Spinal cord (tissue), 10 donors: Measurements from ENCODE around the gene SCYGR6. TPM values are rescaled to one million over a fixed set of nuclear protein-coding genes. Genes with fewer than 3 reads are reported as not detected.

Experiments used
- DNase-seq, 6 donors: peaks; one replicate each; pipeline versions ENCODE4 v3.0.0 to v3.0.0-alpha.2; 2013 to 2015; ENCODE audit warnings: low spot score in 6 of 6, low read depth in 4 of 6
- H3K27ac ChIP-seq: one replicate; pipeline ENCODE4 v1.5.1; 2013; ENCODE audit warnings: low read depth, low read length, control low read depth
- H3K27me3 ChIP-seq: one replicate; pipeline ENCODE4 v1.6.1; 2013; ENCODE audit warnings: low read length; ENCODE audit not compliant: control insufficient read depth, insufficient read depth
- H3K36me3 ChIP-seq: one replicate; pipeline ENCODE4 v1.6.1; 2013; ENCODE audit warnings: low read length; ENCODE audit not compliant: control insufficient read depth, insufficient read depth
- H3K4me1 ChIP-seq: one replicate; pipeline ENCODE4 v1.6.1; 2013; ENCODE audit warnings: low read length; ENCODE audit not compliant: control insufficient read depth, insufficient read depth
- H3K4me3 ChIP-seq: one replicate; pipeline ENCODE4 v1.5.1; 2013; ENCODE audit warnings: low read depth, low read length, control low read depth
- H3K9me3 ChIP-seq: one replicate; pipeline ENCODE4 v1.6.1; 2013; ENCODE audit warnings: low read length; ENCODE audit not compliant: control insufficient read depth, insufficient read depth
- WGBS: methylation state at CpG from one replicate; pipeline ENCODE4 v1.1.5; 2013; ENCODE audit warnings: missing lambda C conversion rate; ENCODE audit not compliant: insufficient coverage; 5-methylcytosine and 5-hydroxymethylcytosine counted together
- long read RNA-seq, 4 donors: transcript quantifications; one replicate each; lab custom pipeline, GENCODE V29; 2026
- polyA plus RNA-seq, 2 donors: library from polyadenylated mRNA; unstranded; fragments of 120-200 nt; gene quantifications; one replicate each; pipeline ENCODE4 v1.2.1, GENCODE V29; 2013; ENCODE audit not compliant: insufficient read length in 2 of 2
- total RNA-seq, 2 donors: library from RNA; depleted of rRNA in 1 of 2; stranded (reverse); fragments of 120-200 nt in 1 of 2; fragments of >200 nt in 1 of 2; gene quantifications; one replicate each; pipeline versions ENCODE4 v1.2.3 to v1.2.4, GENCODE V29; 2013 to 2014
- donor health status: healthy.

The SCYGR6 gene, protein sequence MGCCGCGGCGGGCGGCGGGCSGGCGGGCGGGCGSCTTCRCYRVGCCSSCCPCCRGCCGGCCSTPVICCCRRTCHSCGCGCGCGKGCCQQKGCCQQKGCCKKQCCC
- total RNA-seq (not detected), polyA plus RNA-seq (not detected)
- long read RNA-seq, donor 1, result 0 reads
- long read RNA-seq, donor 2, result 0 reads
- long read RNA-seq, donor 3, result 0 reads
- long read RNA-seq, donor 4, result 0 reads

DNA sequence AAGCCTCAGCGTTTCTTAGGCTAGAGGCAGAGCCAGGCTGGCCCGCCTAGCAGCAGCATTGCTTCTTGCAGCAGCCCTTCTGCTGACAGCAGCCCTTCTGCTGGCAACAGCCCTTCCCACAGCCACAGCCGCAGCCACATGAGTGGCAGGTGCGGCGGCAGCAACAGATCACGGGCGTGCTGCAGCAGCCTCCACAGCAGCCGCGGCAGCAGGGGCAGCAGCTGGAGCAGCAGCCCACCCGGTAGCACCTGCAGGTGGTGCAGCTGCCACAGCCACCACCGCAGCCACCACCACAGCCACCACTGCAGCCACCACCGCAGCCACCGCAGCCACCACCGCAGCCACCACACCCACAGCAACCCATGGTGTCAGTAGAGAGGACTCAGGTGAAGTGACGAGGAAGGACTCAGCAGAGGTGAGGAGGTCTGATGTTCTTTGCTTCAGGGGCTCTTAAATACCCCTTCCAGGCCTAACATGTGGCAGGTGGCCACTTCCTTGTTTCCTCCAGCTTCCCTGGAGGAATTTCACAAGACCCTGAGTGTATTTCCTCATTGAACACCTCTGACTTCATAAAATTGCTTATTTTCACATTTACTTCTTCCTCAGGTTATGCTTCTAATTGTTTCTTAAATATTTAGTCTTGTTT, at the start of gene SCYGR6:
SCYGR6 (minus strand) TSS at position 364 of the 646 bp plus-strand sequence; CDS start at position 364, 0 bp downstream.
- Histone ChIP-seq H3K9me3 (no peaks in the 10 kb centered on the region), H3K27ac (no peak within 1 kb of the TSS), H3K4me3 (no peak within 1 kb of the TSS), H3K4me1 (no peaks in the 10 kb centered on the region), H3K36me3 (no peaks in the 10 kb centered on the region), H3K27me3 (no peaks in the 10 kb centered on the region)
- no peak for DNase-seq
- 96% methylated on average over 5 of the region's 15 CpGs for WGBS

DNA sequence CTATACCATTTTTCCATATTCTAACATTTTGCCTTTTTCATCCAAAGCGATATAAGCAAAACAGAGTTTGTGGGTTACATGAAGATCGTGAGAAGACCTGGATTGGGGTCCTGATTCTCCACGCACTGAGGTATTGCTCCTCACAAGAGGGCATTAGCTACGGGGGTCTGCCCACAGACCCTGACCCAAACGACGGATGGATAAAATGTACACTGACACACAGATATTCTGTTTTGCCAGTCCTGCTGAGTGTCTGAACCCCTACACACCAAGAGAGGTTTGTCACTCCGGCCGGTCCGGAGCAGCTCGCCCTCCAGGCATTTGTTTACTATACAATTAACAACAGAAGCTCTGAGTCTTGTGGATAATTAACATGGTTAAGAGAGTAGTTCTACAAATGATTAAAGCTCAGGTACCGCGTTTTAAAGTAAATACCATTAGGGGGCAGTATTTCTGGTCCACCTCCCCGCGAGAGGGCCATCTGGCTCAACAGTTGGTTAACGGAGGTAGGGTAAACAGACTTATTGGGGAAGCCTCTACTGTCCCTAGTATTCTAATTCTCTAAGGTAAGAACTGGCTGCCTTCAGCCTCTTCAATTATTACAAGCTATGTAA, 49.6 kb upstream of the SCYGR6 start:
- no peak for DNase-seq
- H3K27me3 ChIP-seq, result no peaks in the 10 kb centered on the region
- 62% methylated on average over 9 of the region's 15 CpGs for WGBS

DNA sequence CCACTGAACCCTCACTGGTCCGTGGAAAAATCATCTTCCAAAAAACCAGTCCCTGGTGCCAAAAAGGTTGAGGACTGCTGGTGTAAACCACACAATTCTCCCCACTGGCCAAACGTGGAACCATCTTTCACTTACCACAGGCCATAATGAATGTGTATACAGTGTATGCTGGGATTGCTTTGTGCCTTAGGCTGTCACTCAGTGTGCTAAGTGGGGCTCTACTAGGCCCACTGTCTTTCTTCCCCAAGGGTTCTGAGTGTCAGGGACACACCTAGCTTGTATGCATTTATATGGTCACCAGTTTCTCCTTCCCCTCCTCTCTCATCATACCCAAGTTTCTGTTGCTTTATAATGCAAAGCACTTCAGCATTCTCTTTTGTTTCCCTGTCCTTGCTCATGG, 48.4 kb upstream of the SCYGR6 start:
- no CpG with 5 or more reads among the region's 2 CpGs for WGBS
- DNase-seq, result no peak
- no peaks in the 10 kb centered on the region for H3K27me3 ChIP-seq
- H3K4me3 ChIP-seq, result no peak overlapping the region
- no peak overlapping the region for H3K27ac ChIP-seq
- H3K9me3 ChIP-seq, result no peaks in the 10 kb centered on the region
- H3K4me1 ChIP-seq, result no peaks in the 10 kb centered on the region
- H3K36me3 ChIP-seq, result peaks cover under 1% of the 10 kb centered on the region

More for the DNA sequence above, 49.6 kb upstream of the SCYGR6 start:
- no peaks in the 10 kb centered on the region for H3K36me3 ChIP-seq
- no peaks in the 10 kb centered on the region for H3K4me1 ChIP-seq
- no peak overlapping the region for H3K4me3 ChIP-seq
- H3K9me3 ChIP-seq, result no peaks in the 10 kb centered on the region
- no peak overlapping the region for H3K27ac ChIP-seq

DNA sequence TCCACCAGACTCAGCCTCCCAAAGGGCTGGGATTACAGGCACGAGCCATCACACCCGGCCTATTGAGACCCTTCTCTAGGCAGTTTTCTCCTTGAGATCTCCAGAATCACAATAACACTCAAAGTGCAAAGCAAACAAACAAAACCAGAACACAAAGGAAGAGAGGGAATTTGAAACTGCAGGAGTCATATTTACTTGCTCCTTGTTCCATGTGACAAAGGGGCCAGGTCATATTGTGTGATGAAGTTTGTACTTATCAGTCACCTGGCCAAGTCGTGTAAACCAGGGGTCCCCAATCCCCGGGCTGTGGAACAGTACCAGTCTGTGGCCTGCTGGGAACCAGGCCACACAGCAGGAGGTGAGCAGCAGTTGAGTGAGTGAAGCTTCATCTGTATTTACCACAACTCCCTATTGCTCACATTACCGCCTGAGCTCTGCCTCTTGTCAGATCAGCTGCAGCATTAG, 47.7 kb upstream of the SCYGR6 start:
- no peaks in the 10 kb centered on the region for H3K4me1 ChIP-seq
- no peaks in the 10 kb centered on the region for H3K9me3 ChIP-seq
- H3K27ac ChIP-seq, result no peak overlapping the region
- WGBS, result no CpG with 5 or more reads among the region's 5 CpGs
- no peaks in the 10 kb centered on the region for H3K27me3 ChIP-seq
- peaks cover 2% of the 10 kb centered on the region for H3K36me3 ChIP-seq
- no peak for DNase-seq
- no peak overlapping the region for H3K4me3 ChIP-seq

DNA sequence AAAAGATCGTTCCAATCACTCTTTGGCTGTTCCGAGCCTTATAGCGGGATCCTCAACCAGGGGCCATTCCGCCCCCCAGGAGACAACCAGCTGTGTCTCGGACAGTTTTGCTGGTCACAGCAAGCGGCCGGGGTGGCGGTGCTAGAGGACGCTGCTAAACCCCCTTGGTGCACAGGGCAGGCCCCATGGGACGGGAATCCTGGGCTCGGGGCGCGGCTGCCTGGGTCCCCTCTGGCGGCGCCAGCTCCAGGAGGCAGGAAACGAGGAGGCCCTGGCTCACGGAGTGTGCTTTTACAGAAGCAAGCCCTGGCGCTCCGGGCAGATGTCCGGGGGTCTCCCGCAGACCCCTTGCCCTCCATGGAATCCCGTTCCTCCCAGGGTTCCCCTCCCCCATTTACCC, 43.3 kb upstream of the SCYGR6 start:
- no peaks in the 10 kb centered on the region for H3K4me1 ChIP-seq
- WGBS, result 95% methylated on average over 19 of the region's 22 CpGs
- no peak for DNase-seq
- no peaks in the 10 kb centered on the region for H3K9me3 ChIP-seq
- H3K4me3 ChIP-seq, result no peak overlapping the region
- peaks cover 2% of the 10 kb centered on the region for H3K36me3 ChIP-seq
- H3K27me3 ChIP-seq, result no peaks in the 10 kb centered on the region
- H3K27ac ChIP-seq, result no peak overlapping the region

DNA sequence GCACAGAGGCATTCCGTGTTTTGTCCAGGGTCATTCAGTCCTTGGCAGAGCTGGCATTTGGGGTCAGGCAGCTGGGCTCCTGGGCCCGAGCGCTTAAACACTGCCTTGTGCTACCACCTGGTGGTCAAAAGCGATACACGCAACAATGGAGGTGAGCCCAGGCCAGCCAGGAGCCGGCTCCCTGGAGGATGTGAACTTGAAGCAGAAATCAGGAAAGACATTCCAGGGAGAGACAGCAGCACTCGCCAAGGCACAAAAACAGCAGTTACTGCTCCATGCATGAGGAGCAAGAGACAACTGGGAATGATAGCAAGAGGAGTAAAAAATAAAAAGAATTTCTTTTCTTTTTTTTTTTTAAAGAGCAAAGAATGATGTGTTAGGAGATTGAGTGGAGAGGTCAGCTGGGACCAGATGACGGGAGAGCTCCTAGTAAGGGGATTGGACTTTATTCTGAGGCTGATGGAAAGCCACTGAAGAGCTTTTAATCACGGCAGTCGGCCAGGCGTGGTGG, 41.9 kb upstream of the SCYGR6 start:
- no peak overlapping the region for H3K27ac ChIP-seq
- no peak overlapping the region for H3K4me3 ChIP-seq
- 4% methylated on average over 8 of the region's 11 CpGs for WGBS
- peak; percentile 40 to 91 (median 62) for DNase-seq
- H3K4me1 ChIP-seq, result no peaks in the 10 kb centered on the region
- peaks cover 2% of the 10 kb centered on the region for H3K36me3 ChIP-seq
- no peaks in the 10 kb centered on the region for H3K9me3 ChIP-seq
- no peaks in the 10 kb centered on the region for H3K27me3 ChIP-seq

DNA sequence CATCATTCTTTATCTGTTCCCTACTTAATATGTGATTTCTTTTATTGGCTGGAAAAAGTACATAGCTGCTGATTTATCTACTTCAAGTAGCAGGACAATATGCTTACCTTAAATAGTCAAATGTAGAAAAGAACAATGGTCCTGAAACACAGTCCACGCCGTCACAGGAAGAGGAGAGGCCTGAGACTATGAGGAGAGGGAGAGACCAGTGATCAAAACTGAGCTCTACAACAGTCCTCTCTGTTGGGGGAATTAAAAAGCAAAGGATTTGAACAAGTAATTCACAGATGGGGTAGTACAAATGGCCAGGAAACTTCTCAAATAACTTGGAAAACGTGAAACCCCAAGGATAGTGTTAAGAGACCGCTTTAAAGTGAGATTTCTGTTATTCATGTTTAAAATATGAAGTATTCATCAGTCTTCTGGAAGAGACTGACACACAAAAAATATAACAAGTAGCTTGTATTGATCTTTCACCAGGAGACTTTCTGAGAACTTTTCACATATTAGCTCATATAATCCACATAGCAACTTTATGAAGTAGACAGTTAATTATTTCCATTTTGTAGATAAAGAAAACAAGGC, 41.3 kb upstream of the SCYGR6 start:
- H3K27me3 ChIP-seq, result no peaks in the 10 kb centered on the region
- no peaks in the 10 kb centered on the region for H3K9me3 ChIP-seq
- H3K27ac ChIP-seq, result no peak overlapping the region
- WGBS, result no CpG with 5 or more reads among the region's 4 CpGs
- no peaks in the 10 kb centered on the region for H3K4me1 ChIP-seq
- H3K36me3 ChIP-seq, result peaks cover 2% of the 10 kb centered on the region
- H3K4me3 ChIP-seq, result no peak overlapping the region
- DNase-seq, result no peak

DNA sequence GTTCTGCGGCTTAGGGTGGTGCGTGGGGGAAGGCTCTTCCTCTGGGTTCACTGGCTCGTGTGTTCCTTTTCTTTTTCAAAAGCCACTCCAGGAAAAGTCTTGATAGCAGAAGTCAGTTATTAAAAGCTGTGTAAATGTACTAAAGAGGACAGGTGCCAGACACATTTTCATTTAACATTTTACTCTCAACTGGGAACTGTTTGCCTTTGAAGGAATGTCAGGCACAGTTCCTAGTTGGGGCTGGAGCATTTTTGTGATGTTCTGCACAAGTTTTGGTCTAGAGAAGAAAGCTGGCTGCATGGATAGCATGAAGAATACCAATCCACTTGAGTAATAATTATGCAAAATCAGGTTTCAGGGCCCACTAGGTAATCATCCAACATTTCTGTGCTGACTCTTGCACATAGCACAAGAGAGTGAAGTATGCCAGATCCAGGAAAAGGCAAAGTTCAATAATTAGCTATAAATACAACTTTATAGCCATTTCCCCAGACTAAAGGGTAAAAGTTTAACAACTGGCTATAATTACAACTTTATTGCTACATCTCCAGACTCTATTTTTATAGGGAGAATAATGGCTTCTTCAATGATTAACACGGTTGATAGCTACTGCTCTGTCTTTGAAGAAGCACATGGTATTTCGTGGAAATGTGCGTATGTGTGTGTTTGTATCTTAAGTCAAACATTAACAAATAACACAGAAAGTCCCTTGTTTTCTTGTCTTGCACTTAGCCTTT, 37.4 kb upstream of the SCYGR6 start:
- Histone ChIP-seq H3K27ac (no peak overlapping the region), H3K9me3 (no peaks in the 10 kb centered on the region), H3K4me1 (no peaks in the 10 kb centered on the region), H3K4me3 (no peak overlapping the region), H3K27me3 (no peaks in the 10 kb centered on the region), H3K36me3 (no peaks in the 10 kb centered on the region)
- no peak for DNase-seq
- no CpG with 5 or more reads among the region's 6 CpGs for WGBS

DNA sequence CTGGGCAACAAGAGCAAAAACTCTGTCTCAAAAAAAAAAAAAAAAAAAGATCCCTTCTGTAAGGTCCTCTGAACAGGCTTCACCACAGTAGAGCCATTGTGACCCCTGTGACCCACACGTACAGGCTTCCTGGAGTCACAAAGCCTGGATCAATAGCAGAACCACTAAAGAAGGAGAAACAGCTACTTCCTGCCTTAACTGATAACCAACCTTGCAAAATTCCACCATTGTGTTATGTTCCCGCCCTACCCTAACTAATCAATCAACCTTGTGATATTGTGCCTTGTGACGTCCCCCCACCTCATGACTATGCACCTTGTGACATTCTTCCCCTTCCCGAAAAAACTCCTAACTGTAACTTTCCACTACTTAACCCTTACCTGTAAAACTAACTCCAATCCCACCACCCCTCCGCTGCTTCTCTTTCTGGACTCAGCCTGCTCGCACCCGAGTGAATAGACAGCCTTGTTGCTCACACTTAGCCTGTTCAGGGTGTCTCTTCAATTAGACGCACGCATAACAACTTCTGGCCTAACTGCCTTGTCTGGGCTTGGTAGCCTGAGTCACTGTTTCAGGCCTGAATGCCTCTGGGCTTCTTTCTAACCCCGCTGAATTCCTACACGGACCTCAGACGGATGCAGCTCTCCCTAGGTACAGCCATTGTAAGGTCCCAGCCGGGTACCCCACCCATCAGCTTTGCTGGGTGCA, 35.0 kb upstream of the SCYGR6 start:
- H3K27me3 ChIP-seq, result no peaks in the 10 kb centered on the region
- H3K27ac ChIP-seq, result no peak overlapping the region
- 53% methylated on average over 13 of the region's 13 CpGs for WGBS
- H3K4me3 ChIP-seq, result no peak overlapping the region
- no peaks in the 10 kb centered on the region for H3K4me1 ChIP-seq
- H3K36me3 ChIP-seq, result no peaks in the 10 kb centered on the region
- DNase-seq, result no peak
- H3K9me3 ChIP-seq, result no peaks in the 10 kb centered on the region
